ENCODE data around the gene GABRE. TPM values are rescaled to one million over a fixed set of nuclear protein-coding genes. Genes with fewer than 3 reads are reported as not detected.

Gene GABRE
- total and polyA plus RNA-seq, 2 experiments from 2014 or later, result 19.4 to 20.8 TPM

- H3K4me2 ChIP-seq (ENCODE audit: unreplicated experiment), result no peak overlapping the region
- no peak overlapping the region for H2AFZ ChIP-seq
- H3K4me1 ChIP-seq (ENCODE audit: insufficient read depth), result peaks cover 15% of the 10 kb centered on the region; the same call in 1 of the 2 replicates
- peaks cover 34% of the 10 kb centered on the region for H3K79me2 ChIP-seq (ENCODE audit: insufficient read depth)
- no peaks in the 10 kb centered on the region for H4K20me1 ChIP-seq (ENCODE audit: insufficient read depth)
- H3K9me2 ChIP-seq (ENCODE audit: insufficient read depth), result no peaks in the 10 kb centered on the region
- no peak for TF ChIP-seq EZH2phosphoT487 (IDR thresholded peaks at IDR 0.05; ENCODE audit: insufficient read depth, low read depth)
- no peak for TF ChIP-seq EZH2 (IDR thresholded peaks at IDR 0.05; ENCODE audit: insufficient read depth, poor library complexity, severe bottlenecking)
- in situ Hi-C loops (cut with MboI), result no loop called here
- no peak for DNase-seq
- no peaks in the 10 kb centered on the region for H3K9me3 ChIP-seq (ENCODE audit: low read depth)
- no peaks in the 10 kb centered on the region for H3K27me3 ChIP-seq (replicated peaks; ENCODE audit: insufficient read depth)
- H3K9ac ChIP-seq, result no peak overlapping the region
- peaks cover 15% of the 10 kb centered on the region; the same call in 1 of the 2 replicates for H3F3A ChIP-seq (ENCODE audit: insufficient read depth)
- H3K4me3 ChIP-seq, result no peak overlapping the region
- no peaks in the 10 kb centered on the region for H3K36me3 ChIP-seq (ENCODE audit: low read depth)
- H3K27ac ChIP-seq, result no peak overlapping the region
- WGBS, 2 experiments (ENCODE audit: low coverage in 1 of 2, low lambda C conversion rate in 2 of 2, missing lambda C conversion rate in 2 of 2), result 77 to 81% methylated on average over 5 of the region's 5 CpGs
Measured at GRCh38 chrX:151975736-151976275, 1.3 kb upstream of the GABRE start.

- H4K20me1 ChIP-seq (ENCODE audit: insufficient read depth), result no peaks in the 10 kb centered on the region
- no peaks in the 10 kb centered on the region for H3K9me2 ChIP-seq (ENCODE audit: insufficient read depth)
- peak overlapping the region; percentile 63; the same call in 1 of the 2 replicates for H2AFZ ChIP-seq
- no peaks in the 10 kb centered on the region for H3K27me3 ChIP-seq (replicated peaks; ENCODE audit: insufficient read depth)
- peaks cover 11% of the 10 kb centered on the region; the same call in 1 of the 2 replicates for H3F3A ChIP-seq (ENCODE audit: insufficient read depth)
- H3K79me2 ChIP-seq (ENCODE audit: insufficient read depth), result peaks cover 36% of the 10 kb centered on the region
- H3K4me1 ChIP-seq (ENCODE audit: insufficient read depth), result peaks cover 13% of the 10 kb centered on the region
- 59 to 67% methylated on average over 8 of the region's 8 CpGs for WGBS, 2 experiments (ENCODE audit: low coverage in 1 of 2, low lambda C conversion rate in 2 of 2, missing lambda C conversion rate in 2 of 2)
- in situ Hi-C loops (cut with MboI), result no loop called here
- no peak overlapping the region for H3K4me2 ChIP-seq (ENCODE audit: unreplicated experiment)
- no peak overlapping the region for H3K27ac ChIP-seq
- TF ChIP-seq EZH2phosphoT487 (IDR thresholded peaks at IDR 0.05; ENCODE audit: insufficient read depth, low read depth) (no peak), EZH2 (IDR thresholded peaks at IDR 0.05; ENCODE audit: insufficient read depth, poor library complexity, severe bottlenecking) (no peak)
- DNase-seq, result no peak
- peaks cover 2% of the 10 kb centered on the region; the same call in 1 of the 2 replicates for H3K36me3 ChIP-seq (ENCODE audit: low read depth)
- H3K9ac ChIP-seq, result peak overlapping the region; percentile 90; the same call in 1 of the 2 replicates
- H3K4me3 ChIP-seq, result peak overlapping the region; percentile 94; the same call in 1 of the 2 replicates
- no peaks in the 10 kb centered on the region for H3K9me3 ChIP-seq (ENCODE audit: low read depth)
Measured at GRCh38 chrX:151975228-151975593, 735 bp upstream of the GABRE start.

- Histone ChIP-seq H3K9ac (peak overlapping the region; percentile 90), H3K9me2 (ENCODE audit: insufficient read depth) (no peaks in the 10 kb centered on the region), H4K20me1 (ENCODE audit: insufficient read depth) (no peaks in the 10 kb centered on the region), H3K9me3 (ENCODE audit: low read depth) (no peaks in the 10 kb centered on the region), H3K4me3 (peak overlapping the region; percentile 94), H3K4me1 (ENCODE audit: insufficient read depth) (peaks cover 17% of the 10 kb centered on the region), H3K27ac (peak overlapping the region; percentile 70), H3K36me3 (ENCODE audit: low read depth) (peaks cover 14% of the 10 kb centered on the region), H2AFZ (peak overlapping the region; percentile 63), H3K4me2 (ENCODE audit: unreplicated experiment) (peak overlapping the region; percentile 89), H3F3A (ENCODE audit: insufficient read depth) (peaks cover 11% of the 10 kb centered on the region; the same call in 1 of the 2 replicates), H3K27me3 (replicated peaks; ENCODE audit: insufficient read depth) (no peaks in the 10 kb centered on the region), H3K79me2 (ENCODE audit: insufficient read depth) (peaks cover 45% of the 10 kb centered on the region)
- DNase-seq, result peak; percentile 72
- TF ChIP-seq EZH2phosphoT487 (IDR thresholded peaks at IDR 0.05; ENCODE audit: insufficient read depth, low read depth), result no peak
- TF ChIP-seq EZH2 (IDR thresholded peaks at IDR 0.05; ENCODE audit: insufficient read depth, poor library complexity, severe bottlenecking), result no peak
- in situ Hi-C loops (cut with MboI), result no loop called here
- 0 to 1% methylated on average over 14 to 21 of the region's 21 CpGs for WGBS, 2 experiments (ENCODE audit: low coverage in 1 of 2, low lambda C conversion rate in 2 of 2, missing lambda C conversion rate in 2 of 2)
Measured at GRCh38 chrX:151973851-151974335, 583 bp downstream of the GABRE start.

- H3K4me1 ChIP-seq (ENCODE audit: insufficient read depth), result peaks cover 17% of the 10 kb centered on the region
- no peaks in the 10 kb centered on the region for H3K27me3 ChIP-seq (replicated peaks; ENCODE audit: insufficient read depth)
- H4K20me1 ChIP-seq (ENCODE audit: insufficient read depth), result no peaks in the 10 kb centered on the region
- peaks cover 11% of the 10 kb centered on the region; the same call in 1 of the 2 replicates for H3F3A ChIP-seq (ENCODE audit: insufficient read depth)
- peak; percentile 34 for DNase-seq
- H3K4me3 ChIP-seq, result peak overlapping the region; percentile 94
- in situ Hi-C loops (cut with MboI), result no loop called here
- peak overlapping the region; percentile 70 for H3K27ac ChIP-seq
- no peaks in the 10 kb centered on the region for H3K9me2 ChIP-seq (ENCODE audit: insufficient read depth)
- no peak for TF ChIP-seq EZH2phosphoT487 (IDR thresholded peaks at IDR 0.05; ENCODE audit: insufficient read depth, low read depth)
- no peak for TF ChIP-seq EZH2 (IDR thresholded peaks at IDR 0.05; ENCODE audit: insufficient read depth, poor library complexity, severe bottlenecking)
- no peaks in the 10 kb centered on the region for H3K9me3 ChIP-seq (ENCODE audit: low read depth)
- H3K79me2 ChIP-seq (ENCODE audit: insufficient read depth), result peaks cover 45% of the 10 kb centered on the region
- H3K9ac ChIP-seq, result peak overlapping the region; percentile 90
- H3K4me2 ChIP-seq (ENCODE audit: unreplicated experiment), result peak overlapping the region; percentile 89
- H2AFZ ChIP-seq, result no peak overlapping the region
- 0 to 5% methylated on average over 4 of the region's 4 CpGs for WGBS, 2 experiments (ENCODE audit: low coverage in 1 of 2, low lambda C conversion rate in 2 of 2, missing lambda C conversion rate in 2 of 2)
- H3K36me3 ChIP-seq (ENCODE audit: low read depth), result peaks cover 21% of the 10 kb centered on the region
Measured at GRCh38 chrX:151973060-151973661, 1.3 kb downstream of the GABRE start.

Data from GM23248 (cell line).